ENCODE results near the gene DUXB.
A peak's percentile ranks its signal among the peaks of the same experiment; 100 is the strongest.

DUXB gene

GRCh38 chr16:75660321-75660720 lies 40.9 kb downstream of the DUXB start:
- no peak overlapping the region for H3K4me3 Mint-ChIP-seq
- peaks cover 43% of the 10 kb centered on the region for H3K36me3 Mint-ChIP-seq (ENCODE audit: low read depth)
- no peak for TF ChIP-seq CTCF (IDR thresholded peaks at IDR 0.05)
- H3K9me3 Mint-ChIP-seq = peaks cover 12% of the 10 kb centered on the region
- no peak for DNase-seq
- no peaks in the 10 kb centered on the region for H3K27me3 Mint-ChIP-seq (ENCODE audit: low read depth, poor library complexity)
- no peaks in the 10 kb centered on the region for H3K4me1 Mint-ChIP-seq
- H3K27ac Mint-ChIP-seq = no peak overlapping the region

GRCh38 chr16:75658175-75658574 lies 43.1 kb downstream of the DUXB start:
- Mint-ChIP-seq H3K27me3 (ENCODE audit: low read depth, poor library complexity) (no peaks in the 10 kb centered on the region), H3K36me3 (ENCODE audit: low read depth) (peaks cover 49% of the 10 kb centered on the region)

DNA sequence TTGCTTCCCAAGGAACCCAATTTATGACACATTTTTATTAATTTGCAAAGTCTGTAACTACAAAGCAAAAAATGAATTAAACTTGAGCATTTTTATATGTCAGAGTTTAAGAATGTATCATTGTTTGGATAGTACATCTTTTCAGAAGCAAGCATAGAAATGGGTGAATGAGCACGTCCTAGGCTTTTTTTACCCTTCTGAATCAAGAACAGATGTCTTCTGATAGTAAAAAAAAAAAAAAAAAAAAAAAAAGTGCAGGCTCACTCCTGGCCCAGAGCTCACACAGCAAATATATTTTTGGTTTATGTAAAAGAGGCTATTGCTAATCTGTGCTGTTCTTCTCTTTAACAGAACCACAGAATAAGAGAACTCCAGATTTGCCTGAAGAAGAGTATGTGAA lies 47.3 kb downstream of the DUXB start:
- no peak for TF ChIP-seq CTCF (IDR thresholded peaks at IDR 0.05)
- DNase-seq = no peak
- Mint-ChIP-seq H3K9me3 (no peaks in the 10 kb centered on the region), H3K27ac (peak overlapping the region; percentile 39), H3K4me3 (no peak overlapping the region), H3K4me1 (peaks cover 32% of the 10 kb centered on the region), H3K27me3 (ENCODE audit: low read depth, poor library complexity) (no peaks in the 10 kb centered on the region), H3K36me3 (ENCODE audit: low read depth) (peaks cover 65% of the 10 kb centered on the region)

More at GRCh38 chr16:75658175-75658574, 43.1 kb downstream of the DUXB start:
- no peaks in the 10 kb centered on the region for H3K4me1 Mint-ChIP-seq
- no peak overlapping the region for H3K27ac Mint-ChIP-seq
- TF ChIP-seq CTCF (IDR thresholded peaks at IDR 0.05) = no peak
- no peak for DNase-seq
- no peak overlapping the region for H3K4me3 Mint-ChIP-seq
- H3K9me3 Mint-ChIP-seq = no peaks in the 10 kb centered on the region

GRCh38 chr16:75648265-75649076 lies 52.8 kb downstream of the DUXB start:
- peak; percentile 88 for DNase-seq
- H3K36me3 Mint-ChIP-seq (ENCODE audit: low read depth) = peaks cover 37% of the 10 kb centered on the region
- no peaks in the 10 kb centered on the region for H3K27me3 Mint-ChIP-seq (ENCODE audit: low read depth, poor library complexity)
- peak overlapping the region; percentile 99 for H3K27ac Mint-ChIP-seq
- no peak for TF ChIP-seq CTCF (IDR thresholded peaks at IDR 0.05)
- H3K9me3 Mint-ChIP-seq = no peaks in the 10 kb centered on the region
- H3K4me1 Mint-ChIP-seq = peaks cover 56% of the 10 kb centered on the region
- H3K4me3 Mint-ChIP-seq = peak overlapping the region; percentile 93

DNA sequence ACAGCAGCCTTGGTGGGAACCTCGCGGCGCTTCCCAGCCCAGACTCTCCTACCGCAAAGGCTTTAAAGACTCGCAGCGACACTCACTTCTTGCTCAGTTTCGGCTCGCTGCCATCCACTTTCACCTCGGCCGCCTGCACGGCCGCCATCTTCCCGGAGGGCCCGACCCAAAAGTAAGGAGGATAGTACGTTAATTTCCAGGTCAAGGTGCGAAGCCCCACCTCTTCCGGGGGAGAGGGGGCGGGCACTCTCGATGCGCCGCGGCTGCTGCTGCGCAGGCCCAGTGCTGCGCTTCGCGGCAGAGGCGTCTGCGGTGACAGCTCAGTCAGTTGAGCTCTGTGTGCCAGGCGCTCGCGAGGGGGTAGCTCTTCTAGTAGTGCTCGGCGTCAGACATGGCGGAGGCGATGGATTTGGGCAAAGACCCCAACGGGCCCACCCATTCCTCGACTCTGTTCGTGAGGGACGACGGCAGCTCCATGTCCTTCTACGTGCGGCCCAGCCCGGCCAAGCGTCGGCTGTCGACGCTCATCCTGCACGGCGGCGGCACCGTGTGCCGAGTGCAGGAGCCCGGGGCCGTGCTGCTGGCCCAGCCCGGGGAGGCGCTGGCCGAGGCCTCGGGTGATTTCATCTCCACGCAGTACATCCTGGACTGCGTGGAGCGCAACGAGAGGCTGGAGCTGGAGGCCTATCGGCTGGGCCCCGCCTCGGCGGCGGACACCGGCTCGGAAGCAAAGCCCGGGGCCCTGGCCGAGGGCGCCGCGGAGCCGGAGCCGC lies 53.6 kb downstream of the DUXB start, which contains the start of the genes KARS1 and TERF2IP:
KARS1 (minus strand) TSS at position 174 of the 773 bp plus-strand sequence; CDS start at position 148, 26 bp downstream.
TERF2IP (plus strand) TSS at position 282 of the 773 bp plus-strand sequence; CDS start at position 392, 110 bp downstream.
- H3K9me3 Mint-ChIP-seq = no peaks in the 10 kb centered on the region
- peak within 1 kb of the TSS; percentile 99 for H3K27ac Mint-ChIP-seq
- H3K4me1 Mint-ChIP-seq = peaks cover 52% of the 10 kb centered on the region
- TF ChIP-seq CTCF (IDR thresholded peaks at IDR 0.05) = no peak
- peaks cover 38% of the 10 kb centered on the region for H3K36me3 Mint-ChIP-seq (ENCODE audit: low read depth)
- no peaks in the 10 kb centered on the region for H3K27me3 Mint-ChIP-seq (ENCODE audit: low read depth, poor library complexity)
- peak within 1 kb of the TSS; percentile 99 for H3K4me3 Mint-ChIP-seq
- peak; percentile 89 for DNase-seq
